Vagina (tissue), 2 donors: ENCODE data around the gene VAV3.

Source experiments
- POLR2A ChIP-seq, 2 donors: fragments of 450-650 bp; IDR thresholded peaks; one replicate each; pipeline ENCODE4 v1.6.1; 2017; ENCODE audit warnings: antibody characterized with exemption in 2 of 2, mild to moderate bottlenecking in 2 of 2, moderate library complexity in 2 of 2
- POLR2AphosphoS5 ChIP-seq, 2 donors: sonication (generic); formaldehyde crosslinking; IDR thresholded peaks; one replicate each; pipeline ENCODE4 v1.9.0; 2017; ENCODE audit warnings: antibody characterized with exemption in 2 of 2, mild to moderate bottlenecking in 2 of 2, low read depth in 1 of 2; ENCODE audit not compliant: insufficient read depth in 1 of 2
- TF ChIP-seq, protein P1 (sequence below), 3 experiments: fragments of 450-650 bp in 2 of 3; fragments of 200-600 bp in 1 of 3; sonication (generic) in 1 of 3; IDR thresholded peaks; one replicate each; pipeline ENCODE4 v1.5.1; 2017 to 2019; ENCODE audit warnings: antibody characterized with exemption in 3 of 3, mild to moderate bottlenecking in 2 of 3, moderate library complexity in 2 of 3

DNA sequence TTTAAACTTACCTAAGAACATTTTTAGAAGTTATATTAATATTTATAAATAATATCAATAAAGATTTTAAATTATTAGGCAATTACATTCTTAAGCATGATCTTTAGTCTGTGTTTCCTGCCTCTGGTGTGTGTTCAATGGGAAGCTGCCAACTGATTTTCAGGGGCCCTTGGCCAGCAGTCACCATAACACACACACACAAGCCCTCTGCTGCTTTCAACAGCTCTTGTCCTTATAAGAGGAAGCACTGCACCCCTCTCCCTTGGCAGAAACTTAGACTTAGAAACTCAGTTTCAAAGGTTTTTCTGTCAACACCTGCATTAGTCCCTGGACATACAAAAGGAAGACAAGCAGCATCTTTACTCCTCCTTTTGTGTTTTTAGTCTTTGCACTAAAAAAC lies 81.4 kb downstream of the VAV3 start:
- TF ChIP-seq, protein P1, sequence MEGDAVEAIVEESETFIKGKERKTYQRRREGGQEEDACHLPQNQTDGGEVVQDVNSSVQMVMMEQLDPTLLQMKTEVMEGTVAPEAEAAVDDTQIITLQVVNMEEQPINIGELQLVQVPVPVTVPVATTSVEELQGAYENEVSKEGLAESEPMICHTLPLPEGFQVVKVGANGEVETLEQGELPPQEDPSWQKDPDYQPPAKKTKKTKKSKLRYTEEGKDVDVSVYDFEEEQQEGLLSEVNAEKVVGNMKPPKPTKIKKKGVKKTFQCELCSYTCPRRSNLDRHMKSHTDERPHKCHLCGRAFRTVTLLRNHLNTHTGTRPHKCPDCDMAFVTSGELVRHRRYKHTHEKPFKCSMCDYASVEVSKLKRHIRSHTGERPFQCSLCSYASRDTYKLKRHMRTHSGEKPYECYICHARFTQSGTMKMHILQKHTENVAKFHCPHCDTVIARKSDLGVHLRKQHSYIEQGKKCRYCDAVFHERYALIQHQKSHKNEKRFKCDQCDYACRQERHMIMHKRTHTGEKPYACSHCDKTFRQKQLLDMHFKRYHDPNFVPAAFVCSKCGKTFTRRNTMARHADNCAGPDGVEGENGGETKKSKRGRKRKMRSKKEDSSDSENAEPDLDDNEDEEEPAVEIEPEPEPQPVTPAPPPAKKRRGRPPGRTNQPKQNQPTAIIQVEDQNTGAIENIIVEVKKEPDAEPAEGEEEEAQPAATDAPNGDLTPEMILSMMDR (IDR thresholded peaks at IDR 0.05), result no peak
- TF ChIP-seq POLR2A (IDR thresholded peaks at IDR 0.05) (no peak), POLR2AphosphoS5 (IDR thresholded peaks at IDR 0.05; ENCODE audit: insufficient read depth in 1 of 2, low read depth in 1 of 2) (no peak)
